GM18520 (cell line): ENCODE data around the gene NFE2L3.
"Not testable (repeated sequence)": the region's sequence is repeated elsewhere in the genome, so short reads cannot be mapped to it uniquely, and the experiment has no call there.

Experiments
- ATAC-seq: cut with Tn5 transposase; IDR thresholded peaks from one replicate; pipeline ENCODE4 v1.9.1; 2021; ENCODE audit not compliant: unreplicated experiment

NFE2L3 gene

DNA sequence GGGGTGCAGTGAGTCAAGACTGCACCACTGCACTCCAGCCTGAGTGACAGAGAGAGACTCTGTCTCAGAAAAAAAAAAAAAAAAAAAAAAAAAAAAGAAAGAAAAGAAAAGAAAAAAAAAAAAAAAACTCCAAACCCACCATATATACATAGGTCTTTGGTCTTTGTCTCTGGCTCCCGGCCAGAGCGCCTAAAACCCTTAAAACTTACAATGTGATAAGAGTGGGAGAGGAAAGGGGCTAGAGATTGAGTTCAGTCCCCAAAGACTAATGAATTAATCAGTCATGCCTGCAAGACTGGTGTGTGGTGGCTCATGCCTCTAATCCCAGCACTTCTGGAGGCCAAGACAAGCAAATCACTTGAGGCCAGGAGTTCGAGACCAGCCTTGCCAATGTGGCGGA lies 6.8 kb upstream of the NFE2L3 start:
- ATAC-seq = no peak

DNA sequence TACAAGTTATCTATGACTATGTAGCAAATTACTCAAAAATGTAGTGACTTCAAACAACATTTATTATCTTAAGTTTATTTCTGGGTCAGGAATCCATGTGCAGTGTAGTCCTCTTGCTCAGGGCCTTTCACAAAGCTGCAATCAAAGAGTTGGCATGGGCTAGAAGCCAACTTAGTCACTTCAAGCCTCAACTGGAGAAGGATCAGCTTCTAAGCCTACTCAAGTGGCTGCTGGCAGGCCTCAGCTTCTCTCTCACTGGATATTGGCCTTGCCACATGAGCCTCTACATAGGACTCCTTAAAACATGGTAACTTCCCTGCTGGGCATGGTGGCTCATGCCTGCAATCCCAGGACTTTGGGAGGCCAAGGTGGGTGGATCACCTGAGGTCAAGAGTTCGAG lies 5.0 kb upstream of the NFE2L3 start:
- ATAC-seq = no peak

DNA sequence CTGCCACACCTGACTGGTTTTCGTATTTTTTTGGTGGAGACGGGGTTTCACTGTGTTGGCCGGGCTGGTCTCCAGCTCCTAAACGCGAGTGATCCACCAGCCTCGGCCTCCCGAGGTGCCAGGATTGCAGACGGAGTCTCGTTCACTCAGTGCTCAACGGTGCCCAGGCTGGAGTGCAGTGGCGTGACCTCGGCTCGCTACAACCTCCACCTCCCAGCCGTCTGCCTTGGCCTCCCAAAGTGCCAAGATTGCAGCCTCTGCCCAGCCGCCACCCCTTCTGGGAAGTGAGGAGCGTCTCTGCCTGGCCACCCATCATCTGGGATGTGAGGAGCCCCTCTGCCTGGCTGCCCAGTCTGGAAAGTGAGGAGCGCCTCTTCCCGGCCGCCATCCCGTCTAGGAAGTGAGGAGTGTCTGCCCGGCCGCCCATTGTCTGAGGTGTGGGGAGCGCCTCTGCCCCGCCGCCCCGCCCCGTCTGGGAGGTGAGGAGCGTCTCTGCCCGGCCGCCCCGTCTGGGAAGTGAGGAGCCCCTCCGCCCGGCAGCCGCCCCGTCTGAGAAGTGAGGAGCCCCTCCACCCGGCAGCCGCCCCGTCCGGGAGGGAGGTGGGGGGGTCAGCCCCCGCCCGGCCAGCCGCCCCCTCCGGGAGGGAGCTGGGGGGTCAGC lies 4.2 kb upstream of the NFE2L3 start:
- ATAC-seq = not testable (repeated sequence)

DNA sequence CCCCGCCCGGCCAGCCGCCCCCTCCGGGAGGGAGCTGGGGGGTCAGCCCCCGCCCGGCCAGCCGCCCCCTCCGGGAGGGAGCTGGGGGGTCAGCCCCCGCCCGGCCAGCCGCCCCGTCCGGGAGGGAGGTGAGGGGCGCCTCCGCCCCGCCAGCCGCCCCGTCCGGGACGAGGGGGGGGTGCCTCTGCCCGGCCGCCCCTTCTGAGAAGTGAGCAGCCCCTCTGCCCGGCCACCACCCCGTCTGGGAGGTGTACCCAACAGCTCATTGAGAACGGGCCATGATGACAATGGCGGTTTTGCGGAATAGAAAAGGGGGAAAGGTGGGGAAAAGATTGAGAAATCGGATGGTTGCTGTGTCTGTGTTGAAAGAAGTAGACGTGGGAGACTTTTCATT lies 3.7 kb upstream of the NFE2L3 start:
- not testable (repeated sequence) for ATAC-seq

DNA sequence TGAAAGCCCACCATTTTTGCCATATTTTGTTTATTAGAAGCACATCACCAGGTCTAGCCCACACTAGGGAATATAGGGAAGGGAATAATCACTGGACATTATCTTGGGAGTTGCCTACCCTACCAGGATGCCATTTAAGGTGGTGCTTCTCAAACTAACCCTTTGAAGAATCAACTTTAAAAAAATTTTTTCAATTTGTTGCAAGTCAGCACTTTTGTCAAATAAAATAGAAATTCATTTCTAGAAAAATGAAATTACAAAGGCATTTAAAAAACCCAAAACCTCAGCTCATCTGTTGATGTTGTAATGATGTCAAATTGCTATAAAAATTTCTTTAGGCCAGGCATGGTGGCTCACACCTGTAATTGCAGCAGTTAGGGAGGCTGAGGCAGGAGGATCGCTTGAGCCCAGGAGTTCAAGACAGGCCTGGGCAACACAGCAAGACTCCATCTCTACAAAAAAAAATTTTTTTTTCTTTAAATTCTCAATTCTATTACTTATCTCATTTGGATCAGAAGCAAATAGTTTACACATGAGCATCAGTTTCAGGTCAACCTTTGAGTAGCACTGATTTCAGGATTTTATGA lies 2.5 kb upstream of the NFE2L3 start:
- no peak for ATAC-seq

DNA sequence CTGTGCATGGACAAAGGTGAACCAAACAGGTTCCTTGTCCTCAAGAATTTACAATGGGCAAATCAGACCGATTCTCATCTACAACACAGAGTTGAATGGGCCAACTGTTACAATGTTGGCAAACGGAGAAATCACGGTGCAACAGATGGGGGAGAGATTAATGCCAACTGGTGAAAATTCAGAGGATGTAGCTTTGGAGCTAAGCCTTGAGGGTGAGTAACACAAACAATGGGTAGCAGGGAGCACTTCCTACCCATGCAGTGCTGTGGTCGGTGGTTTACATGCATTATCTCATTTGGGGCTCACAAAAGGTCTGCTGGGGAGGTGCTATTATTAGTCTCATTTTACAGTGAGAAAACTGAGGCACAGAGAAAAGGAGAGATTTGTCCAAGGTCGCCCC lies 902 bp upstream of the NFE2L3 start:
- ATAC-seq = no peak

DNA sequence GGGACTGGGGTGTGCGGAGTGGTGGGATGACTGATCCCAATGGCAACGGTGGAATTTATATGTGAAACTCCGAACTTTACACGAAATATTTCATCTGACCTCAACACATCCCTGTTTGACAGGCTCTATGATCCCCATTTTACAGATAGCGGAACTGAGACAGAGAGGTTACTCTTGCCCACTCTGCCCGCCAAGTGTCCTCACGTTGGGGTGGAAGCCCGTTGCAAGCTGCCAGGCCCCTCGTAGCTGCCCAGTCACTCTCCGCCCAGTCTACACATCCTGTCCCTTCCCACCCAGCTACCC lies 397 bp upstream of the NFE2L3 start:
- no peak for ATAC-seq

DNA sequence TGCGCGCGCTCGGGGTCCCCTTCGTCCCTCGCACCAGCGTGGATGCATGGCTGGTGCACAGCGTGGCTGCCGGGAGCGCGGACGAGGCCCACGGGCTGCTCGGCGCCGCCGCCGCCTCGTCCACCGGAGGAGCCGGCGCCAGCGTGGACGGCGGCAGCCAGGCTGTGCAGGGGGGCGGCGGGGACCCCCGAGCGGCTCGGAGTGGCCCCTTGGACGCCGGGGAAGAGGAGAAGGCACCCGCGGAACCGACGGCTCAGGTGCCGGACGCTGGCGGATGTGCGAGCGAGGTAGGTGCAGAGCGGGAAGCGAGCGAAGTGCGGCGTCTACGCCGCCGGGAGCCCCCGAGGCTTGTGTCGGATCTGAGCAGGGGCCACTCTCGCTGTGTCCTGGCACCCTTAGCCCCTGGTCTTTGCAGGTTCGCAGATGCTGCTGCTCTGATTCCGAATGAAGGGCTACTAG lies 813 bp downstream of the NFE2L3 start:
- ATAC-seq = peak; percentile 3

DNA sequence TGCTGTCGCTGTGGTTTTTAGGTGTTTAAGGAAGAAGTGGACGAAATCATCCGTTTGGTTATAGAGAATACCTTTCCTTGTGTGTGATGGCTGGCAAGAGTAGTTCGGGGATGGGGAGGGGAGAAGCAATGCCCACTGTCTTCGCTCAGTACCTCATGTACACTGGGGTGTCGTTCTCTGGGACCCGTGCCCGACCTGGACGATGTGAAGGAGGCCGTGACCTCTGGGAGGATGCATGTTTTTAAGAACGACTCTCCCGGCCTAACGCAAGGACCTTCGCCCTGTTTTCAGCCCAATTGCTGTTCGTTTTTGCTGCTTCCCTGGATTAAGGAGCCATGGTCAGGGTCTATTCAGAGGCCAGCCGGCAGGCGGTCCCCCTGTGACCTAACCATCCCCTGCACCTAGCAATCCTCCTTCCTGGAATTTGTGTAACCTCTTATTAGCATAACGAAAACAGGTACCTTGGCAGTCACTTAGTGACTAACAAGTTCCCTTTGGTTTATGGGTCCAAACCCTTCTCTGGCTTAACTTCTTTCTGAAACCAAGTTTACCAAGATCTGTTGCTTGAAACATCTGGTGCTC lies 1.3 kb downstream of the NFE2L3 start:
- ATAC-seq = no peak

DNA sequence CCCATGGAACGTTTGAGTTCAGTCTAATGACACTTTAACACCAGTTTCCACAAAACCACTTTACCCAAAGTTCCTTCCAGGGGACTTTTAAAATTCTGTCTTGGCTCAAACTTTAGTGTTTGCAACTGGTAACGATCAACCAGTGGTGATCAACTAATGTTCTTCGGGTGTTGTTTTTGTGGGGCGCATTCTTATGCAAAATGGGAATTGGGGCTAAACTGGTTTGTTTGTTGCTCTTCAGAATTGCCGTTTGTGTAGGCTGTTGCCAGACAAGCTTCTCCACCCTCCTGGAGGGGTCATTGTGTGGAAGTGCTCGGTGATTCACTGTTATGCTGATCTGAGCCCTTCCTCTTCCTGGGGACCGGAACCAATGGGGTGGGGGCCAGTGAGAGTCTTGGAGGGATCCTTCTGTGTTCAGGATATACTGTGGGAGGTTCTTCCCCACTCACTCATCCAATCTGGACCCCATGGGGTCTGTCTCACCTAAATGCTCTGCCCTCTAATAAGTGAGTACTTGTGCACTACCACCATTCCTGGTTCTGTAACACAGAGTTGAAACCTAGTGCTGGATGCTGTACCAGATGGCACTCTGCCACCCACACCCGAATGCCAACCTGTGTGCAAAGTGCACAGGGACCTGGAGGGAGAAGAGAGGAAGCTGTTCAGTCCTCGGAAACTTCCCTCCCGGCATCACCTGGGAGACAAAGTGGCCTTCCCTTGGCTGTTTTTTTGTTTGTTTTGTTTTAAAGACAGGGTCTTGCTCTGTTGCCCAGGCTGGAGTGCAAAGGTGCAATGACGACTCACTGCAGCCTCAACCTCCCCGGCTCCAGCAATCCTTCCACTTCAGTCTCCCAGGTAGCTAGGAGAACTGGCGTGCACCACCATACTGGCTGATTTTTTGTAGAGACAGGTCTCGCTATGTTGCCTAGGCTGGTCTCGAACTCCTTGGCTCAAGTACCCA lies 2.1 kb downstream of the NFE2L3 start:
- ATAC-seq = no peak

DNA sequence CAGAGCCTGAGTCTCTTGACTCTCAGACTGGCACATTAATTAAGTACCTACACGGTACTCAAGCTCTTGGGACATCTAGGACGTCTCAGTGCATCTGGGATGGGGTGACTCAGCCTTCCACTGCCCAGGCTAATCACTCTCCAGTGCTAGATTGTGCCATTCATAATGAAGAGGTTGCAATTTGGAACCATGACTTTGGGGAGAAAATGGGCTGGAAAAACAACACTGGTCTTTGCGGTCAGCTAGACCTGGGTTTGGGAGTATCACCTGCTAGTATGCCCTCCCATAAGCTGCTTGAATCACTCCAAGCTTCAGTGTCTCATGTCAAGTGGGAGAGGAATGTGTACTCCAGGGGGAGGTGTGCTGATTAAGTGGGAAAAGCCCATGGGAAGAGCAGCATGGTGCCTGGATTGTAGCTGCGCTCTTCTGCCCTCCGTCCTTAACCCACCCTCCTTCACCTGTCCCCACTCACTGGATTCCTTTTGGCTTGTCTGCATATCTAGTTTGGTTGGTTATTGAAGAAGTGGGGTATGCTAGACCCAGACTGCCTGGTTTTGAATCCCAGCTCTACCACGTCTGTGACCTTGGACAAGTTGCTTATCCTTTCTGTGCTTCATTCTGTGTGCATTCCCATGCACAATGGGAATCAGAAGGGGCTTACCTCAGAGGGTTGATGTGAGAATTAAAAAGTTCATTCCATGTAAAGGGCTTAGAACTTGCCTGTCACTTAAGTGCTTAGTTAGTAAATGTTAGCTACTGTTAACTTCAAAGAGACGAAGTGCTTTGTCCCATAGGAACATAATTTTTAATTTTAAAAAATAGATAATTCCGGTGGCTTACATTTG lies 3.8 kb downstream of the NFE2L3 start:
- ATAC-seq = no peak

DNA sequence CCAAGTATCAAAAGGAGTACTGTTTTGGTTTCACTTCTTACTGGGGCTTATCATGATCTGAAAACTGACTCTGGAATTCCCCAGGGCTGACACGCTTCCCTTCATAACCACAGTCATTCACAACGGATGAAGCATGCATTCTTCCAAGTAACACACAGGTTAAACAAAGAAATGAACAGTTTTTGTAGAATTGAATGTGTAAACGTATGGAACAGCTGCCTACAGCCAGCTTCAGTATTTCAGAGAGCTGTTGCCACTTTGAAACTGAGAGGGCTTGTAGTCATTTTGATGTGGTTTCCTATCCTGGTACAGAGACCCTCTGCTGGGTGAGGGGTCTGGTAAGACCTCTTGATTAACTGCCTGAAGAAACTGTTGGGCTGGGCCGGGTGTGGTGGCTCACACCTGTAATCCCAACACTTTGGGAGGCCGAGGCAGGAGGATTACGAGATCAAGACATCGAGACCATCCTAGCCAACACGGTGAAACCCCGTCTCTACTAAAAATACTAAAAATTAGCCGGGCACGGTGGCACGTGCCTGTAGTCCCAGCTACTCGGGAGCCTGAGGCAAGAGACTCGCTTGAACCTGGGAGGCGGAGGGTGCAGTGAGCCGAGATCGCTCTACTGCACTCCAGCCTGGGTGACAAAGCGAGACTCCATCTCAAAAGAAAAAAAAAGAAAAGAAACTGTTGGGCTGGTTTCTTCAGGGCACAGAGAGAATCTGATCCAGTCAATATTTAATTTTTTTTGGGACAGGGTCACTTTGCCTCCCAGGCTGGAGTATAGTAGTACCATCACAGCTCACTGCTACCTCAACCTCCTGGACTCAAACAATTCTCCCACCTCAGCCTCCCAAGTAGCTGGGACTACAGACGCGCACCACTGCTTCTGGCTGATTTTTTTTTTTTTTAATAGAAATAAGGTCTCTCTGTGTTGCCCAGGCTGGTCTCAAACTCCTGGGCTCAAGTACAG lies 4.7 kb downstream of the NFE2L3 start:
- ATAC-seq = peak; percentile 24

DNA sequence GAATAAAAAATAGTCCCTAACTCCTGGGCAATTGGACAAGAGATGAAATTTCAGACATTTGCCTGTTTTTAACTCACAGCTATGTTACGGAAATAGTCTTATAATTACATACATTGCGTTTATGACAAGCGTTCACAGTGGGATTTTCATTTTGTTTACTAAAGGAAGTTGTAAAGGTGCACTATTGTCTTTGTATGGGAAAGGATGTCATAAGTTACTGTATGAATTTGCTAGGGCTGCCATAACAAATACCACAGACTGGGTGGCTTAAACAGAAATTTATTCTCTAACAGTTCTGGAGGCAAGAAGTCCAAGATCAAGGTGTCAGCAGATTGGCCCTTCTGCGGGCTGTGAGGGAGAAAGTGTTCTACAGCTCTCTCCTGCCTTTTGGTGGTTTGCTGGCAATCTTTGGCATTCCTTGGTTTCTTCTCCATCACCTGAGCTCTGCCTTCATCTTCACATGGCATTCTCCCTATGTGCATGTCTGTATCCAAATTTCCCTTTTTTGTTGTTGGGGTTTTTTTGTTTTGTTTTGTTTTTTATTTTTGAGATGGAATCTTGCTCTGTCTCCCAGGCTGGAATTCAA lies 5.6 kb downstream of the NFE2L3 start:
- no peak for ATAC-seq

DNA sequence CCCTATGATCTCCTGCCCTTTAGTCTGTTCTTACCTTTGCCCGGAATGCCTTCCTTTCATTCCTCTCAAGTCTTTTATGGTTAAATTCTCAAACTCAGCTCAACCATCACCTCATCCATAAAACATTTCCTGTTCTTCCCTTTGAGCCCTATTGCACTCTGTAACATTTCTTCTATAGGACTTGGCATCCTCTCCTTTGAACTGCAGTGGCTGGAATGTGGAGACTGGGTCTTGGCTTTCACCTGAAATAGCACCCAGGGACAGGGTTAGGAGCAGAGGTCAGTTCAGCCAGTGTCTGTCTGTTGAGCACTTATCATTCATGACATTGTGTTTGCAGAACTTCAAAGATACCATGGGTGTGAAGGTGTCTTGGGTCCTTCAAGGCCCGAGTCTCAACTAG lies 7.2 kb downstream of the NFE2L3 start:
- no peak for ATAC-seq

DNA sequence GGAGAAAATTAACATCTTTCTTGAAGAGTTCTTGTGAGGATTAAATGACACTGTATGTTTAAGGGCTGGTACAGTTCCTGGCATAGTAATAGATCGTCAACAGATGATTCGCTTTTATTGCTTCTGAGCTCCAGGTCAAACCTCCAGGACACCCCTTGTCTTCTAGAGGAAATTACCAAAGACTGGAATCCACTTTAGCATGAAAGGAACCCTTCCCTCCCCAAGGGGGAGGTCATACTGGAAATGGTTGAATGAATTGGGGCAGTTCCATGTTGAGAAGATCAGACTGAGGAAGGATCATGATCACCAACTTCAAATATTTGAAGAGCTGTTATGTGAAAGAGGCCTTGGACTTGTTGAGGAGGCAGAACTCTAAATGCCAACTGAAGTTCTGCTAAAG lies 8.9 kb downstream of the NFE2L3 start:
- no peak for ATAC-seq

DNA sequence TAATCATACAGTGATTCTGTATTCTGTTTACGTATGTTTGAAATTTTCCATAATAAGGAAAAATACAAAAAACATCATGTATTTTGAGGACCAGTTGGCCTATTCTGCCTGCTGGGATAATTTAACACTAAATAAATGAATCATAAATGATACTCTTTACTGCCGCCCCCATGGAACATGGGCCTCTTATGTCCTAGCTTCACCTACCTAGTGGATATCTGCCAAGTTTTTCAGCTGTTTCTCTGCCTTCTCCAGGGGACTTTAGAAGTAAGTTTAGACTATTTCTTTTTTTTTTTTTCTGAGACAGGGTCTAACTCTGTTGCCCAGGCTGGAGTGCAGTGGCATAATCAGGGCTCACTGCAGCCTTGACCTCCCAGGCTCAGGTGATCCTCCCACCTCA lies 10.4 kb downstream of the NFE2L3 start:
- no peak for ATAC-seq

DNA sequence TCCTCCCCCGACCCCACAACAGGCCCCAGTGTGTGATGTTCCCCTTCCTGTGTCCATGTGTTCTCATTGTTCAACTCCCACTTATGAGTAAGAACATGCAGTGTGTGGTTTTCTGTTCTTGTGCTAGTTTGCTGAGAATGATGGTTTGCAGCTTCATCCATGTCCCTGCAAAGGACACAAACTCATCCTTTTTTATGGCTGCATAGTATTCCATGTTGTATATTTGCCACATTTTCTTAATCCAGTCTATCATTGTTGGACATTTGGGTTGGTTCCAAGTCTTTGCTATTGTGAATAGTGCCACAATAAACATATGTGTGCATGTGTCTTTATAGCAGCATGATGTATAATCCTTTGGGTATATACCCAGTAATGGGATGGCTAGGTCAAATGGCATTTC lies 11.8 kb downstream of the NFE2L3 start:
- ATAC-seq = not testable (repeated sequence)

DNA sequence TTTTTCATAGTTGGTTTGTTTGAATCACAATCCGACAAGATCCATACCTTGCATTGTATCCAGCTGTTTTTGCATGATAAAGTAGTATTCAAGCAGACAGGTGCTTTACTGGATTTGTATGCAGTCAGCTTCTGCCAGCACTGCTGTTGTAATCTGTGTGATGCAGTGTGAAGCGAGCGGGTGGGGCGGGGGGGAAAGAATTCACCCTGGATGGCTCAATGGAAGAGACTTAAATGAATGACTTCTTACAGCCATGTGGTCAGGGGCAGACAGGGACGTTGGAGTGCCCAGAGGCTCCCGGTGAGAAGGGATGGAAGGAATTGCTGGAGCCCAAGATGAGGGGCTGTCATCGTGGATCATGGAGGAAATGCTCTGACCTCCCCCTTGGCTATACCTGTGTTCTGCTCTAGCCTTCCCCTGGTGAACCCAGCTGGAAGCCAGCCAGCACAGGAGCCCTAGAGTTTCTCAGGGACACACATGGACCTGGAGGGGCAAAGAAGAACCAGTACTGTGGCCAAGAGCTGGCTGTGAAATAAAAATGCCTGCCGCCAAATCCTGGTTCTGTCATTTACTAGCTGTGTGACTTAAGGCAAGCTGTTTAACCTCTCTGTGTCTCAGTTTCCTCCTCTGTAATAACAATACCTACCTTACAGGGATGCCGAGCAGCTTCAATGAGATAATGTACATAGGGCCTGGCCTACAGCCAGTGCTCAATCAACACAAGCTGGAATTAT lies 14.1 kb downstream of the NFE2L3 start:
- ATAC-seq = no peak
